Melanocyte of skin (primary cell): ENCODE results near the gene IDI2. TPM values are rescaled to one million over a fixed set of nuclear protein-coding genes. Genes with fewer than 3 reads are reported as not detected.

Experiments
- total RNA-seq, 2 donors: library from RNA; depleted of rRNA; stranded (reverse); fragments of >200 nt; gene quantifications; 2 replicates each; pipeline ENCODE4 v1.2.3, GENCODE V29; 2012

The IDI2 gene
- total RNA-seq, result not detected

DNA sequence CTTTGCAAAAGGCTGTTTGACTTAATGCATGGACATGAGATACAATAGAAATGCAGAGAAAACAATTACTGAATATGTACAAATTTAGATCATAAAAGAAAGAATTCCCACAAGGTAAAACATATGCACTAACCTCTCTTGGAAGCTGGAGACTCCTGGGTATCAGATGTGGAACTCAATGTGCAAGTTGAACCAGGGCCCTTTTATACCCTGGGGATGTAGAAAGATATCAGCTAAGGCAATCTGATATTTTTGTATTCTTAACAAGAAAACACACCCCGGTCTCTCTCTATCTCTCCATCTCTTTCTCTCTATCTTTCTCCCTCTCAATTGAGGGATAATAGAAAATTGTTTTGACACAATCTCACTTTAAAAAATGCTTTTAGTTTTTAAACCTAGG, at the start of gene IDI2:
TSS of gene IDI2 (minus strand) at position 177 of the 400 bp plus-strand sequence. CDS start 1,136 bp downstream, outside the sequence.

DNA sequence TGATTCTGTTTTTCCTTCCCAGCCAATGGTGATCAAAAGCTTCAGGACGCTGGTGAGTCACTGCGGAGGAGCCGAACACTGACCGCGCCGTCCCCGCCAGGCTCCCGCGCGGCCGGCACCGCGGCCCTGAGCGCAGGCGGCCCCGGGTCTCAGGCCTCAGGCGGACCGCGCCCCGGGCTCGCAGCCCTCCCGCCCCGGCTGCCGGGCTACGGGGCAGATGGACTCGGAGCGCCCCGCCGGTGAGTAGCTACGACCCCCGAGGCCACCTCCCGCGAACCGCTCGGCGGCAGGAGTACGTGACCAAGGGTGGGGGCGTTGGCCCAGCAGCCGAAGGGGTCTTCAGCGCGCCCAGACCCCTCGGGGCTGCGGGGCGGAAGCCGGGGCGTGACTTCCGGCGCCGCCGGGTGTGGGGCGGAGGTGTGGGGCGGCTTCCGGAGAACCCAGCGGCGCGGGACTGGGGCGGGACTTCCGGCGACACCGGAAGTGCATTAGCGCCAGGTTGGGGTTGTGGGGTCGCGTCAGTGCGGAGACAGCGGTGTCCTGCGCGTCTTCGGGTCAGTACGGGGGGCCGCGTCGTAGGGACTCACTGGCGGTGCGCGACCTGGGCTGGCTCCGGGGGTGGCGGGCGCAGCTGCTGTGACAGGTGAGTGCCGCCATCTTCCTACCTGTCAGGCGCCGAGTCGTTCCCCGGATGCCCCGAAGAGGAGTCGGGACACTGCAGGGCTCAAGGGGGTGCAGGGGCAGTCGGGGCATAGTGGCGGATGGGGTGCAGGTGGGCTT, 30.9 kb upstream of the IDI2 start, which contains the start of gene WDR37:
TSS of gene WDR37 (plus strand) at position 60 of the 780 bp plus-strand sequence. CDS start 15,771 bp downstream, outside the sequence.

DNA sequence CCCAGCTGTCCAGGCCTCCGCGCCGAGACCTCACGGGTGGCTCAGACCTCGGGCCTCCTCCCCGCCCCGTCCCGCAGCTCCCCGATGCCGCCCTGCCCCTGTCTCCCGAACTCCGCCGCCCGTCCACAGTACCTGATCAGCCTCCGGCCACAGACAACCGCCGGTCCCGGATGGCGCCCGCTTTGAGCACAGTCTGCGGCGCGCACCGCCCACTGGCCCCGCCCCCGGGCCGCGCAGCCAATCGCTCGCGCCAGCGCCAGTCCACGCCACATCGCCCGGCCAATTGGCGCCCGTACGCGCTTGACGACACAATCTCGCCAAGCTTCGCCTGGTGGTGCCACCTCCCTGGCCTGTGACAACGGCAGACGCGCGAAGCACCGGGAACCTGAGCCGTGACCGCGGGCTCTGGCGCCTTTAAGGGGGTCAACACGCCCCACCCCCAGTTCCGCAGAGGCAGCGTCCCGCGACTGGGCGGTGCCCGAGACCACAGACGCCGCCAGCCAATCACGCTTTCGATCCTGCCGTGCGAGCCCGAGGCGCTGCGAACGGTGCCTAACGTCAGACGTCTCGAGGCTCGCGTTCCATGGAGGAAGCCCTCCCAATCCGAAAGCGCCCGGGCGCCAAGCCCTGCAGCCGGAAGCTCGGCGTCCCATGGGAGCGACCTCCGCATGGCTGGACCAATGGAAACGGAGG, 23.2 kb upstream of the IDI2 start, which contains the start of gene IDI1:
TSS of gene IDI1 (minus strand) at position 388 of the 693 bp plus-strand sequence. CDS start at position 272, 116 bp downstream.

DNA sequence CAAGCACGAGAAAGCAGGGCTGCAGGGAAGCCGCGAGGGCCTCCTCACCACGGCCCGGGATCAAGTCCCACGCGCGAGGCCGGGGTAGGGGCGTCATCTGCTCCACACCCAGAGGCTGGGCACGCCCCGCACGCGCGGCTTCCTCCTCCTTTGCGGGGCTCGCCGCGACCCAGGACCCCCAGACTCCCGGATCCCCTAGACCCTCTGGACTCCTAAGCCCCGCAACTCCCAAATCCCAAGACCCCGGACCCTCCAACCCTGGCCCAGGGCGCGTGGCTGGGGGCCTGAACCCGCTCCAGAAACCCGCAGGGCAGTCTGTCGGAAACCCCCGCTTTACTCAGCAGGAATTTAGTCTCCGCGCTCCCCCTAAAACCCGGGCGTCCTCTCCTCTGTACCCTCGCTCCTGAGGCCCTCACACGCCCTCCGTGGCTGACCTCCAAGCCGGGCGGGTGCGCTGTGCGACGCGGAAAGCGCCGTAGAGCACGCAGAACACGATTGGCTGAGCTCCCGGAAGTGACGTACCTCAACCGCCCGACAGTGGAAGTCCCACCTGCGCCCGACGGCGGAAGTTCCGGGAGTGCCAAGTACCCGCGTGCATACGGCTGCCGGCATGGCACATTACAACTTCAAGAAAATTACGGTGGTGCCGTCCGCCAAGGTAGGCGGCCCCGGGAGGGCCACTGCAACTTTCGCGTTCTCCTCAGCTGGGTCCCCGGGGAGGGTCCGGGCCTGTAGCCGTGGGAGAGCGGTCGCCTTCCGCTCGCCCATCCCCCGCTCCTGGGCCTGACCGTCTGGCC, 37.6 kb downstream of the IDI2 start, which contains the start of gene GTPBP4:
TSS of gene GTPBP4 (plus strand) at position 565 of the 797 bp plus-strand sequence. CDS start at position 611, 46 bp downstream.

Other genes with a start within 250 kb of the IDI2 start
- 10 to 100 TPM; 39.9 to 54.3 TPM for gene LARP4B, start 94.2 kb downstream of the IDI2 start, total RNA-seq
- 10 to 100 TPM; 23.1 to 51.0 TPM for gene GTPBP4, start 37.4 kb downstream of the IDI2 start, total RNA-seq
- gene IDI1, start 23.3 kb upstream of the IDI2 start, total RNA-seq, result 100 to 1,000 TPM; 158 to 167 TPM
- gene WDR37, start 30.5 kb upstream of the IDI2 start, total RNA-seq, result 10 to 100 TPM; 15.3 to 17.2 TPM